Stimulated activated naive CD8-positive, alpha-beta T cell treated with anti-CD3 and anti-CD28 coated beads, Interleukin-15, amount 100 ng/mL, for 72 hours (primary cell): ENCODE measurements around the gene ARL15.

Experiments
- ATAC-seq: fragments of 150-1000 bp; cut with Tn5 transposase; 2 replicates; pipeline ENCODE4 v1.10.0; 2021; ENCODE audit warnings: mild to moderate bottlenecking, moderate library complexity
- DNase-seq, 2 donors: peaks; one replicate each; pipeline ENCODE4 v3.0.0; 2021 to 2022
- H3K27ac Mint-ChIP-seq, 2 donors: one replicate each; pipeline ENCODE4 v1.8.0; 2022; ENCODE audit warnings: mild to moderate bottlenecking in 2 of 2, mixed read lengths in 2 of 2, moderate library complexity in 2 of 2
- H3K27me3 Mint-ChIP-seq: one replicate; pipeline ENCODE4 v1.8.0; 2022; ENCODE audit warnings: mixed read lengths
- H3K4me1 Mint-ChIP-seq: one replicate; pipeline ENCODE4 v1.8.0; 2022; ENCODE audit warnings: mild to moderate bottlenecking, mixed read lengths
- H3K4me3 Mint-ChIP-seq, 2 donors: one replicate each; pipeline ENCODE4 v1.8.0; 2022; ENCODE audit warnings: mild to moderate bottlenecking in 2 of 2, mixed read lengths in 2 of 2, moderate library complexity in 1 of 2
- H3K9me3 Mint-ChIP-seq, 2 donors: one replicate each; pipeline ENCODE4 v1.8.0; 2022; ENCODE audit warnings: mixed read lengths in 2 of 2

The ARL15 gene

GRCh38 chr5:53927668-53928247 is 382.6 kb downstream of the ARL15 start:
- Mint-ChIP-seq H3K27ac (no peak overlapping the region), H3K4me3 (no peak overlapping the region), H3K27me3 (no peaks in the 10 kb centered on the region), H3K9me3 (no peaks in the 10 kb centered on the region), H3K4me1 (no peaks in the 10 kb centered on the region)
- DNase-seq (no peak), ATAC-seq (no peak)

GRCh38 chr5:53926026-53926425 is 384.3 kb downstream of the ARL15 start:
- no peak overlapping the region for H3K4me3 Mint-ChIP-seq
- no peaks in the 10 kb centered on the region for H3K4me1 Mint-ChIP-seq

GRCh38 chr5:53924392-53924791 is 386.0 kb downstream of the ARL15 start:
- no peak for DNase-seq

More at GRCh38 chr5:53926026-53926425, 384.3 kb downstream of the ARL15 start:
- DNase-seq (no peak), ATAC-seq (no peak)
- Mint-ChIP-seq H3K9me3 (no peaks in the 10 kb centered on the region), H3K27ac (no peak overlapping the region), H3K27me3 (no peaks in the 10 kb centered on the region)

GRCh38 chr5:53923961-53924360 is 386.4 kb downstream of the ARL15 start:
- Mint-ChIP-seq H3K4me1 (no peaks in the 10 kb centered on the region), H3K4me3 (no peak overlapping the region), H3K27ac (no peak overlapping the region), H3K27me3 (no peaks in the 10 kb centered on the region), H3K9me3 (no peaks in the 10 kb centered on the region)
- ATAC-seq (no peak), DNase-seq (no peak)

More at GRCh38 chr5:53924392-53924791, 386.0 kb downstream of the ARL15 start:
- no peaks in the 10 kb centered on the region for H3K27me3 Mint-ChIP-seq
- H3K9me3 Mint-ChIP-seq: no peaks in the 10 kb centered on the region
- no peaks in the 10 kb centered on the region for H3K4me1 Mint-ChIP-seq
- no peak overlapping the region for H3K4me3 Mint-ChIP-seq
- H3K27ac Mint-ChIP-seq: no peak overlapping the region
- no peak for ATAC-seq

GRCh38 chr5:53922508-53923498 is 387.6 kb downstream of the ARL15 start:
- no peaks in the 10 kb centered on the region for H3K27me3 Mint-ChIP-seq
- ATAC-seq (no peak), DNase-seq (no peak)
- H3K9me3 Mint-ChIP-seq: no peaks in the 10 kb centered on the region
- H3K27ac Mint-ChIP-seq: peak overlapping the region in 1 of 2 donors; percentile 45
- no peaks in the 10 kb centered on the region for H3K4me1 Mint-ChIP-seq
- no peak overlapping the region for H3K4me3 Mint-ChIP-seq

GRCh38 chr5:53917826-53918225 is 392.5 kb downstream of the ARL15 start:
- Mint-ChIP-seq H3K4me1 (no peaks in the 10 kb centered on the region), H3K4me3 (no peak overlapping the region), H3K9me3 (no peaks in the 10 kb centered on the region), H3K27ac (no peak overlapping the region), H3K27me3 (no peaks in the 10 kb centered on the region)
- no peak for ATAC-seq
- DNase-seq: no peak

- no peak overlapping the region for H3K27ac Mint-ChIP-seq
- no peak overlapping the region for H3K4me3 Mint-ChIP-seq
- H3K27me3 Mint-ChIP-seq: no peaks in the 10 kb centered on the region
- no peaks in the 10 kb centered on the region for H3K4me1 Mint-ChIP-seq
- no peak for DNase-seq
- no peak for ATAC-seq
- H3K9me3 Mint-ChIP-seq: no peaks in the 10 kb centered on the region
Measured at GRCh38 chr5:53917095-53917494, 393.3 kb downstream of the ARL15 start.

- Mint-ChIP-seq H3K9me3 (no peaks in the 10 kb centered on the region), H3K27ac (no peak overlapping the region), H3K4me3 (no peak overlapping the region), H3K27me3 (no peaks in the 10 kb centered on the region), H3K4me1 (no peaks in the 10 kb centered on the region)
- ATAC-seq (no peak), DNase-seq (no peak)
Measured at GRCh38 chr5:53915120-53915519, 395.3 kb downstream of the ARL15 start.

- ATAC-seq (no peak), DNase-seq (no peak)
- no peaks in the 10 kb centered on the region for H3K4me1 Mint-ChIP-seq
Measured at GRCh38 chr5:53913941-53914340, 396.4 kb downstream of the ARL15 start.

GRCh38 chr5:53908757-53909156 is 401.6 kb downstream of the ARL15 start:
- DNase-seq: no peak
- Mint-ChIP-seq H3K27me3 (no peaks in the 10 kb centered on the region), H3K9me3 (no peaks in the 10 kb centered on the region), H3K27ac (no peak overlapping the region), H3K4me3 (no peak overlapping the region), H3K4me1 (no peaks in the 10 kb centered on the region)
- no peak for ATAC-seq

More at GRCh38 chr5:53913941-53914340, 396.4 kb downstream of the ARL15 start:
- no peaks in the 10 kb centered on the region for H3K27me3 Mint-ChIP-seq
- H3K4me3 Mint-ChIP-seq: no peak overlapping the region
- H3K9me3 Mint-ChIP-seq: no peaks in the 10 kb centered on the region
- no peak overlapping the region for H3K27ac Mint-ChIP-seq

GRCh38 chr5:53907827-53908226 is 402.5 kb downstream of the ARL15 start:
- H3K27me3 Mint-ChIP-seq: no peaks in the 10 kb centered on the region
- no peak for DNase-seq

GRCh38 chr5:53906736-53907135 is 403.6 kb downstream of the ARL15 start:
- DNase-seq: no peak
- no peaks in the 10 kb centered on the region for H3K27me3 Mint-ChIP-seq
- H3K4me1 Mint-ChIP-seq: no peaks in the 10 kb centered on the region
- H3K27ac Mint-ChIP-seq: no peak overlapping the region
- ATAC-seq: no peak
- H3K4me3 Mint-ChIP-seq: no peak overlapping the region
- peaks cover 0 to 7% of the 10 kb centered on the region in 2 donors for H3K9me3 Mint-ChIP-seq

More at GRCh38 chr5:53907827-53908226, 402.5 kb downstream of the ARL15 start:
- Mint-ChIP-seq H3K4me1 (no peaks in the 10 kb centered on the region), H3K27ac (no peak overlapping the region), H3K9me3 (peaks cover 0 to under 1% of the 10 kb centered on the region in 2 donors), H3K4me3 (no peak overlapping the region)
- no peak for ATAC-seq

- Mint-ChIP-seq H3K27ac (peak overlapping the region in 1 of 2 donors; percentile 87), H3K27me3 (no peaks in the 10 kb centered on the region), H3K4me3 (no peak overlapping the region), H3K4me1 (no peaks in the 10 kb centered on the region), H3K9me3 (peaks cover 0 to 7% of the 10 kb centered on the region in 2 donors)
- ATAC-seq (no peak), DNase-seq (no peak)
Measured at GRCh38 chr5:53902296-53902907, 408.0 kb downstream of the ARL15 start.

- Mint-ChIP-seq H3K27ac (no peak overlapping the region), H3K4me3 (no peak overlapping the region), H3K27me3 (no peaks in the 10 kb centered on the region), H3K4me1 (no peaks in the 10 kb centered on the region), H3K9me3 (peaks cover 0 to 7% of the 10 kb centered on the region in 2 donors)
- DNase-seq: no peak
- ATAC-seq: no peak
Measured at GRCh38 chr5:53900677-53901076, 409.7 kb downstream of the ARL15 start.

- Mint-ChIP-seq H3K27me3 (no peaks in the 10 kb centered on the region), H3K27ac (no peak overlapping the region), H3K9me3 (no peaks in the 10 kb centered on the region), H3K4me1 (no peaks in the 10 kb centered on the region), H3K4me3 (no peak overlapping the region)
- DNase-seq (no peak), ATAC-seq (no peak)
Measured at GRCh38 chr5:53895091-53895683, 415.2 kb downstream of the ARL15 start.
